HepG2 (cell line): ENCODE data around the gene C9orf43. TPM values are rescaled to one million over a fixed set of nuclear protein-coding genes. Genes with fewer than 3 reads are reported as not detected.

Source experiments
- ATF1 ChIP-seq: IDR thresholded peaks from 2 replicates; pipeline ENCODE4 v1.6.1; 2016; ENCODE audit warnings: mild to moderate bottlenecking, control low read depth
- CREB1 ChIP-seq, 2 experiments: fragments of 450-650 bp in 1 of 2; IDR thresholded peaks; 2 replicates each; pipeline ENCODE4 v1.6.1; 2016 to 2017; ENCODE audit warnings: control low read depth in 1 of 2, mild to moderate bottlenecking in 1 of 2, missing compliant biosample characterization in 1 of 2, missing genetic modification characterization in 1 of 2
- GABPA ChIP-seq, 2 experiments: IDR thresholded peaks; 2 replicates each; pipeline ENCODE4 v1.6.1; 2011 to 2016; ENCODE audit warnings: low read depth in 2 of 2, low read length in 1 of 2, missing biosample characterization in 1 of 2, missing genetic modification characterization in 1 of 2
- MEIS2 ChIP-seq: sonication (generic); formaldehyde crosslinking; IDR thresholded peaks from 2 replicates; pipeline ENCODE4 v1.9.0; 2021; ENCODE audit warnings: mild to moderate bottlenecking, missing genetic modification reagents
- NR2F6 ChIP-seq, 2 experiments: IDR thresholded peaks; 2 replicates each; pipeline ENCODE4 v1.6.1; 2016; ENCODE audit warnings: antibody characterized with exemption in 1 of 2, mild to moderate bottlenecking in 1 of 2
- SNRNP70 ChIP-seq: fragments of 200-400 bp; formaldehyde crosslinking; IDR thresholded peaks from 2 replicates; pipeline ENCODE4 v1.6.1; 2017; ENCODE audit warnings: mild to moderate bottlenecking, low read depth, low read length, moderate library complexity
- TCF12 ChIP-seq, 2 experiments: fragments of 450-650 bp in 1 of 2; sonication (generic) in 1 of 2; formaldehyde crosslinking in 1 of 2; IDR thresholded peaks; 2 replicates each; pipeline versions ENCODE4 v1.6.1 to v1.8.0; 2017 to 2022; ENCODE audit warnings: antibody characterized with exemption in 1 of 2, mild to moderate bottlenecking in 1 of 2, missing genetic modification reagents in 1 of 2, moderate library complexity in 1 of 2
- ZMAT3 ChIP-seq: sonication (generic); formaldehyde crosslinking; conservative IDR thresholded peaks from 2 replicates; pipeline ENCODE4 v1.7.0; 2021; ENCODE audit warnings: missing genetic modification reagents
- ZNF263 ChIP-seq: sonication (generic); formaldehyde crosslinking; IDR thresholded peaks from 2 replicates; pipeline ENCODE4 v1.4.0; 2020; ENCODE audit warnings: missing genetic modification reagents
- ZNF629 ChIP-seq: sonication (generic); formaldehyde crosslinking; conservative IDR thresholded peaks from 2 replicates; pipeline ENCODE4 v1.5.0; 2020; ENCODE audit warnings: missing genetic modification reagents
- ZNF768 ChIP-seq: sonication (generic); formaldehyde crosslinking; IDR thresholded peaks from 2 replicates; pipeline ENCODE4 v1.4.0; 2020; ENCODE audit warnings: missing genetic modification reagents
- ZSCAN20 ChIP-seq: sonication (generic); formaldehyde crosslinking; IDR thresholded peaks from 2 replicates; pipeline ENCODE4 v1.4.0; 2020; ENCODE audit warnings: missing genetic modification reagents, mild to moderate bottlenecking, borderline replicate concordance
- polyA plus RNA-seq, 8 experiments: library from polyadenylated mRNA; depleted of rRNA in 3 of 8; stranded (reverse) in 7 of 8; unstranded in 1 of 8; fragments of >200 nt; fragmentation: Illumina TruSeq in 4 of 8; extraction: Trizol in 4 of 8; gene quantifications; 2 replicates each; pipeline versions ENCODE4 v1.2.1 to v1.2.3, GENCODE V29; 2011 to 2016; ENCODE audit warnings: low read depth in 4 of 8, missing spikeins in 1 of 8, mixed read lengths in 1 of 8; ENCODE audit not compliant: insufficient read depth in 1 of 8
- total RNA-seq, 5 experiments: library from RNA; depleted of rRNA; stranded (reverse); fragments of >200 nt; fragmentation: Illumina TruSeq; extraction: Trizol; gene quantifications; 2 replicates each; pipeline ENCODE4 v1.2.3, GENCODE V29; 2016; ENCODE audit warnings: low read depth in 1 of 5
- TF ChIP-seq, protein P1 (sequence below), 2 experiments: fragments of 450-650 bp in 1 of 2; sonication (generic) in 1 of 2; formaldehyde crosslinking; IDR thresholded peaks; 2 replicates each; pipeline versions ENCODE4 v1.5.0 to v1.8.0; 2020 to 2022; ENCODE audit warnings: mild to moderate bottlenecking in 1 of 2, missing genetic modification reagents in 1 of 2
- TF ChIP-seq, protein P2 (sequence below): IDR thresholded peaks from 2 replicates; pipeline ENCODE4 v1.6.1; 2018; ENCODE audit warnings: missing genetic modification reagents, mild to moderate bottlenecking, missing compliant biosample characterization
- TF ChIP-seq, protein P3 (sequence below): sonication (generic); formaldehyde crosslinking; IDR thresholded peaks from 2 replicates; pipeline ENCODE4 v1.4.0; 2020; ENCODE audit warnings: missing genetic modification reagents
- TF ChIP-seq, protein P4 (sequence below): sonication (generic); formaldehyde crosslinking; IDR thresholded peaks from 2 replicates; pipeline ENCODE4 v1.5.1; 2020; ENCODE audit warnings: missing genetic modification reagents, mild to moderate bottlenecking, borderline replicate concordance
- TF ChIP-seq, protein P5 (sequence below): IDR thresholded peaks from 2 replicates; pipeline ENCODE4 v1.6.1; 2016; ENCODE audit warnings: missing compliant biosample characterization, missing genetic modification reagents, borderline replicate concordance
- TF ChIP-seq, protein P6 (sequence below): sonication (generic); formaldehyde crosslinking; IDR thresholded peaks from 2 replicates; pipeline ENCODE4 v1.4.0; 2020; ENCODE audit warnings: missing genetic modification reagents

Gene C9orf43
- total and polyA plus RNA-seq, 2 of the 13 experiments (the other 11 are each of a cell fraction or from before 2014, with no cell fraction given) = 0.24 to 0.31 TPM

DNA sequence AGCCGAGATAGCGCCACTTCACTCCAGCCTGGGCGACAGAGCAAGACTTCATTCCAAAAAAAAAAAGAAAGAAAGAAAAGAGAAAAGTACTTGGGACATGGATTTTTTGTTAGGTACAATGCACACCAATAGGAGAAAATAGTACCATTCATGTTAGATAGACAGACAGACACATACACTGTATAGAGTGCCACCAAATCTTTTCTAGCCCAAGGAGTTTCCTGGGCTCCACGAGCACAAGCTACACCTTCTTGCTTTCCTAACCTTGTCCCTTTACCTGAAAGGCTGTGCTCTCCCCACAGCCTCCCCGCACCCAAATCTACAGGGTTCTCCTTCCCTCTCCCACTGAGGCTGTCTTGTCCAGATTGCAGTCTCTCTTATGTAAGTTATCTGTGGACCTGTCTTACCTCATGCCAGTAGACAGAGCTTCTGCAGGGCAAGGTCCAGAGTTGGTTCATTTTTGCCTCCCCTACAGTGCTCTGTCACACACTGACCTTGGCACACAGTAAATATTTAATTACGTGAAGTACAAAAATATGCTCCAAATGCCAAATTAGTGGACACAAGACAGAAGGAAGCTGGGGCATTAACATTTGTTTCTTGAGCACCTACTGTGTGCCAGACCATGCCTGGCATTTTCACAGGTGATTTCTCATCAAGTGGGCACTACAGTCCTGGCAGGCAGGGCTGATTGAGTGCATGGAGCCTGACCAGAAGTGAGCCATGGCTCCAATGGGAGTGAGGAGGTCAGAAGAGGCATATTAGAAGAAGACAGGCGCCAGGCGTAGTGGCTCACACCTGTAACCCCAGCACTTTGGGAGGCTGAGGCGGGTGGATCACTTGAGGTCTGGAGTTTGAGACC lies 15.3 kb upstream of the C9orf43 start (continued):
- TF ChIP-seq, protein P1, sequence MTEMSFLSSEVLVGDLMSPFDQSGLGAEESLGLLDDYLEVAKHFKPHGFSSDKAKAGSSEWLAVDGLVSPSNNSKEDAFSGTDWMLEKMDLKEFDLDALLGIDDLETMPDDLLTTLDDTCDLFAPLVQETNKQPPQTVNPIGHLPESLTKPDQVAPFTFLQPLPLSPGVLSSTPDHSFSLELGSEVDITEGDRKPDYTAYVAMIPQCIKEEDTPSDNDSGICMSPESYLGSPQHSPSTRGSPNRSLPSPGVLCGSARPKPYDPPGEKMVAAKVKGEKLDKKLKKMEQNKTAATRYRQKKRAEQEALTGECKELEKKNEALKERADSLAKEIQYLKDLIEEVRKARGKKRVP (CRISPR knock-in tag; IDR thresholded peaks at IDR 0.05) = peak in 1 of 2 experiments; percentile 81; a peak in 2 of 4 replicates
- TF ChIP-seq GABPA (IDR thresholded peaks at IDR 0.05; ENCODE audit: low read depth, low read length) = no peak
- peak; percentile 39; the same call in 1 of the 2 replicates for TF ChIP-seq GABPA (CRISPR knock-in tag; IDR thresholded peaks at IDR 0.05; ENCODE audit: low read depth)
- TF ChIP-seq, protein P2, sequence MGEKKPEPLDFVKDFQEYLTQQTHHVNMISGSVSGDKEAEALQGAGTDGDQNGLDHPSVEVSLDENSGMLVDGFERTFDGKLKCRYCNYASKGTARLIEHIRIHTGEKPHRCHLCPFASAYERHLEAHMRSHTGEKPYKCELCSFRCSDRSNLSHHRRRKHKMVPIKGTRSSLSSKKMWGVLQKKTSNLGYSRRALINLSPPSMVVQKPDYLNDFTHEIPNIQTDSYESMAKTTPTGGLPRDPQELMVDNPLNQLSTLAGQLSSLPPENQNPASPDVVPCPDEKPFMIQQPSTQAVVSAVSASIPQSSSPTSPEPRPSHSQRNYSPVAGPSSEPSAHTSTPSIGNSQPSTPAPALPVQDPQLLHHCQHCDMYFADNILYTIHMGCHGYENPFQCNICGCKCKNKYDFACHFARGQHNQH (CRISPR knock-in tag) = peak; percentile 83
- no peak for TF ChIP-seq CREB1 (IDR thresholded peaks at IDR 0.05)
- TF ChIP-seq CREB1 (CRISPR knock-in tag; IDR thresholded peaks at IDR 0.05) = peak; percentile 52; the same call in 1 of the 2 replicates
- TF ChIP-seq TCF12 (IDR thresholded peaks at IDR 0.05) = no peak
- TF ChIP-seq TCF12 (CRISPR knock-in tag; IDR thresholded peaks at IDR 0.05) = no peak
- TF ChIP-seq, protein P3, sequence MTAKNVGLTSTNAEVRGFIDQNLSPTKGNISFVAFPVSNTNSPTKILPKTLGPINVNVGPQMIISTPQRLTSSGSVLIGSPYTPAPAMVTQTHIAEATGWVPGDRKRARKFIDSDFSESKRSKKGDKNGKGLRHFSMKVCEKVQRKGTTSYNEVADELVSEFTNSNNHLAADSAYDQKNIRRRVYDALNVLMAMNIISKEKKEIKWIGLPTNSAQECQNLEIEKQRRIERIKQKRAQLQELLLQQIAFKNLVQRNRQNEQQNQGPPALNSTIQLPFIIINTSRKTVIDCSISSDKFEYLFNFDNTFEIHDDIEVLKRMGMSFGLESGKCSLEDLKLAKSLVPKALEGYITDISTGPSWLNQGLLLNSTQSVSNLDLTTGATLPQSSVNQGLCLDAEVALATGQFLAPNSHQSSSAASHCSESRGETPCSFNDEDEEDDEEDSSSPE (CRISPR knock-in tag) = peak; percentile 44; the same call in 1 of the 2 replicates
- TF ChIP-seq ATF1 (CRISPR knock-in tag) = 0 out of 2 replicates have a peak, but pooled peaks have one; percentile 35
- TF ChIP-seq ZNF263 (CRISPR knock-in tag) = 0 out of 2 replicates have a peak, but pooled peaks have one; percentile 22
- TF ChIP-seq MEIS2 (CRISPR knock-in tag) = peak; percentile 91
- peak; percentile 71; the same call in 1 of the 2 replicates for TF ChIP-seq ZMAT3 (CRISPR knock-in tag)
- TF ChIP-seq ZSCAN20 (CRISPR knock-in tag) = no peak
- TF ChIP-seq SNRNP70 = no peak
- TF ChIP-seq NR2F6 (IDR thresholded peaks at IDR 0.05) = peak; percentile 70
- TF ChIP-seq NR2F6 (CRISPR knock-in tag; IDR thresholded peaks at IDR 0.05) = peak; percentile 86
- TF ChIP-seq, protein P4, sequence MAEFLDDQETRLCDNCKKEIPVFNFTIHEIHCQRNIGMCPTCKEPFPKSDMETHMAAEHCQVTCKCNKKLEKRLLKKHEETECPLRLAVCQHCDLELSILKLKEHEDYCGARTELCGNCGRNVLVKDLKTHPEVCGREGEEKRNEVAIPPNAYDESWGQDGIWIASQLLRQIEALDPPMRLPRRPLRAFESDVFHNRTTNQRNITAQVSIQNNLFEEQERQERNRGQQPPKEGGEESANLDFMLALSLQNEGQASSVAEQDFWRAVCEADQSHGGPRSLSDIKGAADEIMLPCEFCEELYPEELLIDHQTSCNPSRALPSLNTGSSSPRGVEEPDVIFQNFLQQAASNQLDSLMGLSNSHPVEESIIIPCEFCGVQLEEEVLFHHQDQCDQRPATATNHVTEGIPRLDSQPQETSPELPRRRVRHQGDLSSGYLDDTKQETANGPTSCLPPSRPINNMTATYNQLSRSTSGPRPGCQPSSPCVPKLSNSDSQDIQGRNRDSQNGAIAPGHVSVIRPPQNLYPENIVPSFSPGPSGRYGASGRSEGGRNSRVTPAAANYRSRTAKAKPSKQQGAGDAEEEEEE = no peak
- TF ChIP-seq ZNF629 = peak; percentile 26; the same call in 1 of the 2 replicates
- TF ChIP-seq, protein P5, sequence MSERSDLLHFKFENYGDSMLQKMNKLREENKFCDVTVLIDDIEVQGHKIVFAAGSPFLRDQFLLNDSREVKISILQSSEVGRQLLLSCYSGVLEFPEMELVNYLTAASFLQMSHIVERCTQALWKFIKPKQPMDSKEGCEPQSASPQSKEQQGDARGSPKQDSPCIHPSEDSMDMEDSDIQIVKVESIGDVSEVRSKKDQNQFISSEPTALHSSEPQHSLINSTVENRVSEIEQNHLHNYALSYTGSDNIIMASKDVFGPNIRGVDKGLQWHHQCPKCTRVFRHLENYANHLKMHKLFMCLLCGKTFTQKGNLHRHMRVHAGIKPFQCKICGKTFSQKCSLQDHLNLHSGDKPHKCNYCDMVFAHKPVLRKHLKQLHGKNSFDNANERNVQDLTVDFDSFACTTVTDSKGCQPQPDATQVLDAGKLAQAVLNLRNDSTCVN = peak; percentile 54; the same call in 1 of the 2 replicates
- TF ChIP-seq ZNF768 (CRISPR knock-in tag) = no peak
- TF ChIP-seq, protein P6, sequence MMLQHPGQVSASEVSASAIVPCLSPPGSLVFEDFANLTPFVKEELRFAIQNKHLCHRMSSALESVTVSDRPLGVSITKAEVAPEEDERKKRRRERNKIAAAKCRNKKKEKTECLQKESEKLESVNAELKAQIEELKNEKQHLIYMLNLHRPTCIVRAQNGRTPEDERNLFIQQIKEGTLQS (CRISPR knock-in tag) = peak; percentile 61; the same call in 1 of the 2 replicates
